ENCODE data around the gene WEE1.

DNA sequence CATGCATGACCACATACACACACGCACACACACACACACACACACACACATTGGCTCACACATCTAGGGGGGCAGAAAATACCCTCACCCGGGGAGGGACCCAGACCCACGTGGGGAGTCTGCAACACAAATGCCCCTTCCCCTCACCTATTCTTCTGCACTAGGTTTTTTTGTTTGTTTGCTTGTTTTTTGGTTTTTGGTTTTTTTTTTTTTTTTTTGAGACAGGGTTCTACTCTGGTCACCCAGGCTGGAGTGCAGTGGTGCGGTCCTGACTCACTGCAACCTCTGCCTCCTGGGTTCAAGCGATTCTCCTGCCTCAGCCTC lies 28.4 kb downstream of the WEE1 start:
- TF ChIP-seq, protein P1, sequence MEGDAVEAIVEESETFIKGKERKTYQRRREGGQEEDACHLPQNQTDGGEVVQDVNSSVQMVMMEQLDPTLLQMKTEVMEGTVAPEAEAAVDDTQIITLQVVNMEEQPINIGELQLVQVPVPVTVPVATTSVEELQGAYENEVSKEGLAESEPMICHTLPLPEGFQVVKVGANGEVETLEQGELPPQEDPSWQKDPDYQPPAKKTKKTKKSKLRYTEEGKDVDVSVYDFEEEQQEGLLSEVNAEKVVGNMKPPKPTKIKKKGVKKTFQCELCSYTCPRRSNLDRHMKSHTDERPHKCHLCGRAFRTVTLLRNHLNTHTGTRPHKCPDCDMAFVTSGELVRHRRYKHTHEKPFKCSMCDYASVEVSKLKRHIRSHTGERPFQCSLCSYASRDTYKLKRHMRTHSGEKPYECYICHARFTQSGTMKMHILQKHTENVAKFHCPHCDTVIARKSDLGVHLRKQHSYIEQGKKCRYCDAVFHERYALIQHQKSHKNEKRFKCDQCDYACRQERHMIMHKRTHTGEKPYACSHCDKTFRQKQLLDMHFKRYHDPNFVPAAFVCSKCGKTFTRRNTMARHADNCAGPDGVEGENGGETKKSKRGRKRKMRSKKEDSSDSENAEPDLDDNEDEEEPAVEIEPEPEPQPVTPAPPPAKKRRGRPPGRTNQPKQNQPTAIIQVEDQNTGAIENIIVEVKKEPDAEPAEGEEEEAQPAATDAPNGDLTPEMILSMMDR (IDR thresholded peaks at IDR 0.05) = no peak
- no peak for TF ChIP-seq ZFX (IDR thresholded peaks at IDR 0.05; ENCODE audit: borderline replicate concordance)
